SK-N-SH (cell line): ENCODE measurements around the gene PRND. TPM values are rescaled to one million over a fixed set of nuclear protein-coding genes. Genes with fewer than 3 reads are reported as not detected.

Source experiments
- CTCF ChIA-PET: fragments of 300-600, 350-600 bp; formaldehyde crosslinking; extraction: SDS; loops from one replicate; lab custom pipeline; 2021; lab: Yijun Ruan, JAX
- POLR2A ChIA-PET: fragments of 350-600 bp; sonication (Branson Sonifier 250); formaldehyde crosslinking; extraction: SDS; loops from one replicate; lab custom pipeline; 2020; ENCODE audit warnings: antibody characterized with exemption, inconsistent platforms; lab: Yijun Ruan, JAX
- DNase-seq: peaks from one replicate; pipeline ENCODE4 v3.0.0; 2012
- H2AFZ ChIP-seq: fragments of 200-600 bp; sonication (generic); 2 replicates; pipeline ENCODE4 v1.8.1; 2016; ENCODE audit warnings: antibody characterized with exemption, mild to moderate bottlenecking, low read depth
- H3F3A ChIP-seq: fragments of 200-600 bp; sonication (generic); replicated peaks from 2 replicates; pipeline ENCODE3; 2016; ENCODE audit warnings: antibody characterized with exemption, mild to moderate bottlenecking; ENCODE audit not compliant: insufficient read depth
- H3K27ac ChIP-seq, 2 experiments: fragments of 200-500 bp in 1 of 2; fragments of 200-600 bp in 1 of 2; sonication (Bioruptor generic) in 1 of 2; sonication (generic), shearing (Covaris generic) in 1 of 2; 2 replicates each; pipeline versions ENCODE4 v1.5.1 to v1.6.1; 2014 to 2016; ENCODE audit warnings: low read depth in 2 of 2, inconsistent platforms in 1 of 2, low read length in 1 of 2, mild to moderate bottlenecking in 1 of 2, mixed read lengths in 1 of 2
- H3K27me3 ChIP-seq: fragments of 200-600 bp; sonication (generic), shearing (Covaris generic); 2 replicates; pipeline ENCODE4 v1.6.1; 2016; ENCODE audit warnings: mixed run types; ENCODE audit not compliant: insufficient read depth
- H3K36me3 ChIP-seq, 2 experiments: fragments of 200-500 bp in 1 of 2; fragments of 200-600 bp in 1 of 2; sonication (Bioruptor generic) in 1 of 2; sonication (generic) in 1 of 2; replicated peaks in 1 of 2; 2 replicates each; pipeline versions ENCODE3 to v1.5.1; 2014 to 2016; ENCODE audit warnings: low read length in 1 of 2, mild to moderate bottlenecking in 1 of 2; ENCODE audit not compliant: insufficient read depth in 2 of 2, control insufficient read depth in 1 of 2
- H3K4me1 ChIP-seq, 2 experiments: fragments of 200-500 bp in 1 of 2; fragments of 200-600 bp in 1 of 2; sonication (Bioruptor generic) in 1 of 2; sonication (generic), shearing (Covaris generic) in 1 of 2; 2 replicates each; pipeline versions ENCODE4 v1.5.1 to v1.6.1; 2014 to 2016; ENCODE audit warnings: low read depth in 1 of 2, low read length in 1 of 2, mixed run types in 1 of 2; ENCODE audit not compliant: insufficient read depth in 2 of 2, control insufficient read depth in 1 of 2
- H3K4me2 ChIP-seq: fragments of 200-600 bp; sonication (generic), shearing (Covaris generic); 2 replicates; pipeline ENCODE4 v1.6.1; 2017; ENCODE audit warnings: mixed run types
- H3K4me3 ChIP-seq, 2 experiments: fragments of 200-500 bp in 1 of 2; fragments of 200-600 bp in 1 of 2; sonication (Bioruptor generic) in 1 of 2; sonication (generic), shearing (Covaris generic) in 1 of 2; 2 replicates each; pipeline versions ENCODE4 v1.5.1 to v1.8.1; 2014 to 2016; ENCODE audit warnings: low read depth in 2 of 2, inconsistent platforms in 1 of 2, low read length in 1 of 2, mild to moderate bottlenecking in 1 of 2, mixed read lengths in 1 of 2, moderate library complexity in 1 of 2
- H3K79me2 ChIP-seq: fragments of 200-600 bp; sonication (generic); 2 replicates; pipeline ENCODE4 v1.8.1; 2017; ENCODE audit warnings: mild to moderate bottlenecking; ENCODE audit not compliant: insufficient read depth
- H3K9ac ChIP-seq: fragments of 200-600 bp; sonication (generic); 2 replicates; pipeline ENCODE4 v1.6.1; 2017; ENCODE audit warnings: mixed run types
- H3K9me2 ChIP-seq: fragments of 200-600 bp; sonication (generic); 2 replicates; pipeline ENCODE4 v1.6.1; 2017; ENCODE audit warnings: mixed run types
- H3K9me3 ChIP-seq: fragments of 200-600 bp; sonication (generic); 2 replicates; pipeline ENCODE4 v1.6.1; 2017; ENCODE audit warnings: mixed run types, mild to moderate bottlenecking, moderate library complexity
- H4K20me1 ChIP-seq: fragments of 200-600 bp; sonication (generic); 2 replicates; pipeline ENCODE4 v1.6.1; 2017; ENCODE audit warnings: mild to moderate bottlenecking, mixed run types; ENCODE audit not compliant: insufficient read depth
- EP300 ChIP-seq, 2 experiments: IDR thresholded peaks; 2 replicates each; pipeline versions ENCODE4 v1.4.0 to v1.6.1; 2012; ENCODE audit warnings: borderline replicate concordance in 1 of 2, low read depth in 1 of 2, low read length in 1 of 2
- IRF3 ChIP-seq: fragments of 150-350 bp; IDR thresholded peaks from 2 replicates; pipeline ENCODE4 v1.6.1; 2016; ENCODE audit warnings: mild to moderate bottlenecking, low read depth, low read length
- JUND ChIP-seq: IDR thresholded peaks from 2 replicates; pipeline ENCODE4 v1.4.0; 2012
- MXI1 ChIP-seq: IDR thresholded peaks from 2 replicates; pipeline ENCODE4 v1.6.1; 2012; ENCODE audit warnings: mild to moderate bottlenecking, low read depth, low read length, improper control_type of control experiment
- RFX5 ChIP-seq: IDR thresholded peaks from 2 replicates; pipeline ENCODE4 v1.6.1; 2012; ENCODE audit warnings: mild to moderate bottlenecking, improper control_type of control experiment, low read length
- SMC3 ChIP-seq: IDR thresholded peaks from 2 replicates; pipeline ENCODE4 v1.6.1; 2012; ENCODE audit warnings: low read depth, low read length, improper control_type of control experiment
- WGBS: methylation state at CpG from one replicate; pipeline ENCODE4 v1.1.6; 2017; ENCODE audit warnings: low lambda C conversion rate; 5-methylcytosine and 5-hydroxymethylcytosine counted together
- polyA plus RNA-seq, 3 experiments: library from polyadenylated mRNA; depleted of rRNA; stranded (reverse); fragments of >200 nt; gene quantifications; 2 replicates each; pipeline ENCODE4 v1.2.3, GENCODE V29; 2012
- TF ChIP-seq, protein P1 (sequence below): IDR thresholded peaks from 2 replicates; pipeline ENCODE4; 2012

Gene PRND, protein sequence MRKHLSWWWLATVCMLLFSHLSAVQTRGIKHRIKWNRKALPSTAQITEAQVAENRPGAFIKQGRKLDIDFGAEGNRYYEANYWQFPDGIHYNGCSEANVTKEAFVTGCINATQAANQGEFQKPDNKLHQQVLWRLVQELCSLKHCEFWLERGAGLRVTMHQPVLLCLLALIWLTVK
- 0.02 TPM in 1 of 2 replicates, not detected in the other for polyA plus RNA-seq (2012; rRNA removed)
- polyA plus RNA-seq (2012; cell fraction: cytosol; rRNA removed) = 0.01 and 0.03 TPM in 2 replicates
- polyA plus RNA-seq (2012; cell fraction: nucleus; rRNA removed) = 0.01 TPM in 1 of 2 replicates, not detected in the other

DNA sequence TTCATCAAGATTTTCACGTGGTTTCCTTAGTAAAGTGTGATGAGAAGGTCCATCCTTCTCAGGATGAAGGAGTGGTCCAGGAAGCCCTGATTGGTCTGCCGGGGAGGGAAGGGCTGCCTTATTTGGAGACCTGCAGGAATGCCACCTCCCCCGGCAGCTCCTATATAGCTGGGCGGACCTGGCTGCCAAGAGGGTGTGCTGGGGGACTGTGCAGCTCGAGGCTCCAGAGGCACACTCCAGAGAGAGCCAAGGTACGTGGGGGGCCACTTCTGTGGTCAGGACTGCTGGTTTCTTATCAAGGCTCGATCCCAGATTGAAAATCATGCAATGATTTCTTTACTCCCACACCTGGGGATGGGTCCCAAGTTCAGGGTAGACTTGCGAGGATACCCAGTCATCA, at the start of gene PRND:
TSS of gene PRND (plus strand) at position 191 of the 400 bp plus-strand sequence. CDS start 2,643 bp downstream, outside the sequence.
- 42% methylated on average over 5 of the region's 8 CpGs for WGBS
- no peak for DNase-seq
- Histone ChIP-seq H4K20me1 (no peaks in the 10 kb centered on the region), H3K27ac (no peak within 1 kb of the TSS), H3K79me2 (no peaks in the 10 kb centered on the region), H3K27me3 (no peaks in the 10 kb centered on the region), H3K4me2 (no peak within 1 kb of the TSS), H3K9me2 (no peaks in the 10 kb centered on the region), H3K4me1 (peaks cover 0 to 3% of the 10 kb centered on the region in 2 experiments; a peak in 1 of 4 replicates), H3K9ac (no peak within 1 kb of the TSS), H3F3A (no peaks in the 10 kb centered on the region), H2AFZ (no peak within 1 kb of the TSS), H3K9me3 (no peaks in the 10 kb centered on the region), H3K36me3 (no peaks in the 10 kb centered on the region), H3K4me3 (no peak within 1 kb of the TSS)
- ChIA-PET CTCF (interaction anchor here (0.8 to 3.4 kb wide), 9 partner anchors 14 to 380 kb away, joined by 3 to 21 read pairs (median 3); no protein-coding TSS in a partner anchor), POLR2A (no interaction called here)
- TF ChIP-seq IRF3 (no peak), EP300 (IDR thresholded peaks at IDR 0.05; ENCODE audit: borderline replicate concordance in 1 of 2, low read depth in 1 of 2, low read length in 1 of 2) (no peak)
- TF ChIP-seq, protein P1, sequence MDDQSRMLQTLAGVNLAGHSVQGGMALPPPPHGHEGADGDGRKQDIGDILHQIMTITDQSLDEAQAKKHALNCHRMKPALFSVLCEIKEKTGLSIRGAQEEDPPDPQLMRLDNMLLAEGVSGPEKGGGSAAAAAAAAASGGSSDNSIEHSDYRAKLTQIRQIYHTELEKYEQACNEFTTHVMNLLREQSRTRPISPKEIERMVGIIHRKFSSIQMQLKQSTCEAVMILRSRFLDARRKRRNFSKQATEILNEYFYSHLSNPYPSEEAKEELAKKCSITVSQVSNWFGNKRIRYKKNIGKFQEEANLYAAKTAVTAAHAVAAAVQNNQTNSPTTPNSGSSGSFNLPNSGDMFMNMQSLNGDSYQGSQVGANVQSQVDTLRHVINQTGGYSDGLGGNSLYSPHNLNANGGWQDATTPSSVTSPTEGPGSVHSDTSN = no peak

DNA sequence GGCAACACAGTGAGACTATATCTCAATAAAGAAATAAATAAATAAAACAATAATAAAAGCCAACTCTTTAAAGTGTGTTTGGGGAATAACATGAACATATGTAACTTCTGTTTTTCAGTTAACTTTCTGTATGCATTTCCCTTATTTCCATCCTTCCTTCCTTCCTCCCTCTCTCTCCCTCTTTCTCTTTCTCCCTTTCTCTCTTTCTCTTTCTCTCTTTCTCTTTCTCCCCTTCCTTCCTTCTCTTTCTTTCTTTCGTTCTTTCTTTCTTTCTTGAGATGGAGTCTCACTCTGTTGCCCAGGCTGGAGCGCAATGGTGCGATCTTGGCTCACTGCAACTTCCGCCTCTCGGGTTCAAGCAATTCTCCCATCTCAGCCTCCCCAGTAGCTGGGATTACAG, 48.8 kb upstream of the PRND start:
- Histone ChIP-seq H3K27ac (no peak overlapping the region), H4K20me1 (no peaks in the 10 kb centered on the region), H3K27me3 (no peaks in the 10 kb centered on the region), H3K36me3 (no peaks in the 10 kb centered on the region), H3F3A (no peaks in the 10 kb centered on the region), H3K4me3 (no peak overlapping the region), H3K4me2 (no peak overlapping the region), H3K4me1 (0 out of 4 replicates have a peak, but pooled peaks cover 0 to 8% of the 10 kb centered on the region in 2 experiments), H3K79me2 (no peaks in the 10 kb centered on the region), H3K9me3 (no peaks in the 10 kb centered on the region), H3K9me2 (no peaks in the 10 kb centered on the region), H3K9ac (no peak overlapping the region), H2AFZ (no peak overlapping the region)
- WGBS = 87% methylated on average over 5 of the region's 5 CpGs
- ChIA-PET CTCF (no interaction called here), POLR2A (no interaction called here)
- TF ChIP-seq SMC3 (no peak), MXI1 (no peak)
- DNase-seq = no peak

GRCh38 chr20:4673371-4674001, 48.2 kb upstream of the PRND start:
- POLR2A ChIA-PET = no interaction called here
- DNase-seq = no peak
- 50% methylated on average over 5 of the region's 5 CpGs for WGBS

More at GRCh38 chr20:4673371-4674001, 48.2 kb upstream of the PRND start:
- CTCF ChIA-PET = no interaction called here
- Histone ChIP-seq H3K4me2 (no peak overlapping the region), H3K9me2 (no peaks in the 10 kb centered on the region), H3K9me3 (no peaks in the 10 kb centered on the region), H3K27ac (no peak overlapping the region), H3K36me3 (no peaks in the 10 kb centered on the region), H3K27me3 (no peaks in the 10 kb centered on the region), H2AFZ (no peak overlapping the region), H3F3A (no peaks in the 10 kb centered on the region), H4K20me1 (no peaks in the 10 kb centered on the region), H3K79me2 (no peaks in the 10 kb centered on the region), H3K9ac (no peak overlapping the region), H3K4me3 (no peak overlapping the region), H3K4me1 (0 out of 4 replicates have a peak, but pooled peaks cover 0 to 8% of the 10 kb centered on the region in 2 experiments)
- TF ChIP-seq RFX5 = no peak
- TF ChIP-seq JUND = no peak
